K562 (cell line): ENCODE results near the gene KMT2E. TPM values are rescaled to one million over a fixed set of nuclear protein-coding genes. Genes with fewer than 3 reads are reported as not detected.
A peak's percentile ranks its signal among the peaks of the same experiment; 100 is the strongest.

ENCODE experiments used
- AFF1 ChIP-seq, 2 experiments: fragments of 450-650 bp; IDR thresholded peaks; 2 replicates each; pipeline ENCODE4 v1.6.1; 2018; ENCODE audit warnings: mild to moderate bottlenecking in 2 of 2, low read depth in 1 of 2; ENCODE audit not compliant: partially characterized antibody in 2 of 2
- DLX4 ChIP-seq: fragments of 250-450 bp; sonication (Bioruptor Pico); IDR thresholded peaks from 2 replicates; pipeline ENCODE4 v1.6.1; 2021; ENCODE audit warnings: mild to moderate bottlenecking
- LARP7 ChIP-seq: fragments of 450-650 bp; IDR thresholded peaks from 2 replicates; pipeline ENCODE4 v1.6.1; 2016
- NFIC ChIP-seq: fragments of 450-650 bp; IDR thresholded peaks from 2 replicates; pipeline ENCODE4 v1.6.1; 2017; ENCODE audit warnings: mild to moderate bottlenecking, inconsistent platforms
- PYGO2 ChIP-seq: fragments of 450-650 bp; IDR thresholded peaks from 2 replicates; pipeline ENCODE4 v1.6.1; 2016; ENCODE audit warnings: mild to moderate bottlenecking, missing genetic modification characterization, moderate library complexity, missing compliant biosample characterization
- RCOR1 ChIP-seq, 2 experiments: IDR thresholded peaks; 2 replicates each; pipeline ENCODE4 v1.6.1; 2012; ENCODE audit warnings: low read depth in 2 of 2, low read length in 2 of 2, borderline replicate concordance in 1 of 2, improper control_type of control experiment in 1 of 2
- SMAD4 ChIP-seq: fragments of 250-450 bp; sonication (Bioruptor Pico); conservative IDR thresholded peaks from 2 replicates; pipeline ENCODE4 v1.8.0; 2021; ENCODE audit warnings: inconsistent platforms, mild to moderate bottlenecking, moderate library complexity
- SREBF1 ChIP-seq: fragments of 150-350 bp; IDR thresholded peaks from 2 replicates; pipeline ENCODE4 v1.6.1; 2014; ENCODE audit warnings: antibody characterized with exemption, low read depth, low read length, borderline replicate concordance
- TARDBP ChIP-seq: fragments of 450-650 bp; IDR thresholded peaks from 2 replicates; pipeline ENCODE4 v1.6.1; 2016
- ZBTB8A ChIP-seq: fragments of 450-650 bp; IDR thresholded peaks from 2 replicates; pipeline ENCODE4 v1.6.1; 2018; ENCODE audit warnings: mild to moderate bottlenecking, moderate library complexity; ENCODE audit not compliant: partially characterized antibody
- ZKSCAN8 ChIP-seq: fragments of 200-800 bp; sonication (Bioruptor generic); IDR thresholded peaks from 2 replicates; pipeline ENCODE4 v1.6.1; 2016; ENCODE audit warnings: missing genetic modification characterization, missing compliant biosample characterization
- ZNF436 ChIP-seq: fragments of 250-450, 450-650 bp; sonication (Bioruptor Pico); formaldehyde crosslinking; IDR thresholded peaks from 2 replicates; pipeline ENCODE4 v1.7.0; 2020; ENCODE audit warnings: mild to moderate bottlenecking
- polyA plus RNA-seq, 8 experiments: library from polyadenylated mRNA; depleted of rRNA in 4 of 8; stranded (reverse) in 5 of 8; unstranded in 3 of 8; fragments of >200 nt; fragmentation: Nextera tagmentation in 2 of 8; fragmentation: Illumina TruSeq in 1 of 8; extraction: Ambion mirVana in 2 of 8; extraction: Trizol in 1 of 8; gene quantifications; 2 replicates each; pipeline versions ENCODE4 v1.2.1 to v1.2.3, GENCODE V29; 2011 to 2014; ENCODE audit warnings: inconsistent platforms in 1 of 8, missing spikeins in 1 of 8
- total RNA-seq, 7 experiments: library from RNA; depleted of rRNA in 6 of 7; stranded (reverse); fragments of >200 nt in 6 of 7; fragmentation: Illumina TruSeq in 2 of 7; extraction: Trizol in 2 of 7; gene quantifications; 2 replicates each; pipeline versions ENCODE4 v1.2.1 to v1.2.3, GENCODE V29; 2011 to 2021; ENCODE audit warnings: low replicate concordance in 1 of 7
- TF ChIP-seq, protein P1 (sequence below): fragments of 250-450 bp; sonication (Bioruptor Pico); IDR thresholded peaks from 2 replicates; pipeline ENCODE4 v1.4.0; 2020
- TF ChIP-seq, protein P2 (sequence below): sonication (generic); formaldehyde crosslinking; IDR thresholded peaks from 2 replicates; pipeline ENCODE4 v1.5.0; 2020; ENCODE audit warnings: missing genetic modification reagents

KMT2E gene
- total and polyA plus RNA-seq, 9 of the 15 experiments (the other 6 are each of a cell fraction or from before 2014, with no cell fraction given), result 8.9 to 55.3 (median 38.1) TPM

GRCh38 chr7:105016709-105017656 is 3.0 kb downstream of the KMT2E start (continued):
- TF ChIP-seq DLX4 (CRISPR knock-in tag) (no peak), SMAD4 (CRISPR knock-in tag) (no peak), ZNF436 (no peak), ZBTB8A (no peak), AFF1 (IDR thresholded peaks at IDR 0.05; ENCODE audit: low read depth in 1 of 2, partially characterized antibody in 2 of 2) (peak in 1 of 2 experiments; percentile 63), SREBF1 (no peak), LARP7 (peak; percentile 97), TARDBP (no peak), PYGO2 (tag) (no peak), ZKSCAN8 (CRISPR knock-in tag) (no peak), NFIC (no peak), RCOR1 (IDR thresholded peaks at IDR 0.05; ENCODE audit: borderline replicate concordance in 1 of 2, low read depth in 2 of 2, low read length in 2 of 2) (no peak)
- TF ChIP-seq, protein P1, sequence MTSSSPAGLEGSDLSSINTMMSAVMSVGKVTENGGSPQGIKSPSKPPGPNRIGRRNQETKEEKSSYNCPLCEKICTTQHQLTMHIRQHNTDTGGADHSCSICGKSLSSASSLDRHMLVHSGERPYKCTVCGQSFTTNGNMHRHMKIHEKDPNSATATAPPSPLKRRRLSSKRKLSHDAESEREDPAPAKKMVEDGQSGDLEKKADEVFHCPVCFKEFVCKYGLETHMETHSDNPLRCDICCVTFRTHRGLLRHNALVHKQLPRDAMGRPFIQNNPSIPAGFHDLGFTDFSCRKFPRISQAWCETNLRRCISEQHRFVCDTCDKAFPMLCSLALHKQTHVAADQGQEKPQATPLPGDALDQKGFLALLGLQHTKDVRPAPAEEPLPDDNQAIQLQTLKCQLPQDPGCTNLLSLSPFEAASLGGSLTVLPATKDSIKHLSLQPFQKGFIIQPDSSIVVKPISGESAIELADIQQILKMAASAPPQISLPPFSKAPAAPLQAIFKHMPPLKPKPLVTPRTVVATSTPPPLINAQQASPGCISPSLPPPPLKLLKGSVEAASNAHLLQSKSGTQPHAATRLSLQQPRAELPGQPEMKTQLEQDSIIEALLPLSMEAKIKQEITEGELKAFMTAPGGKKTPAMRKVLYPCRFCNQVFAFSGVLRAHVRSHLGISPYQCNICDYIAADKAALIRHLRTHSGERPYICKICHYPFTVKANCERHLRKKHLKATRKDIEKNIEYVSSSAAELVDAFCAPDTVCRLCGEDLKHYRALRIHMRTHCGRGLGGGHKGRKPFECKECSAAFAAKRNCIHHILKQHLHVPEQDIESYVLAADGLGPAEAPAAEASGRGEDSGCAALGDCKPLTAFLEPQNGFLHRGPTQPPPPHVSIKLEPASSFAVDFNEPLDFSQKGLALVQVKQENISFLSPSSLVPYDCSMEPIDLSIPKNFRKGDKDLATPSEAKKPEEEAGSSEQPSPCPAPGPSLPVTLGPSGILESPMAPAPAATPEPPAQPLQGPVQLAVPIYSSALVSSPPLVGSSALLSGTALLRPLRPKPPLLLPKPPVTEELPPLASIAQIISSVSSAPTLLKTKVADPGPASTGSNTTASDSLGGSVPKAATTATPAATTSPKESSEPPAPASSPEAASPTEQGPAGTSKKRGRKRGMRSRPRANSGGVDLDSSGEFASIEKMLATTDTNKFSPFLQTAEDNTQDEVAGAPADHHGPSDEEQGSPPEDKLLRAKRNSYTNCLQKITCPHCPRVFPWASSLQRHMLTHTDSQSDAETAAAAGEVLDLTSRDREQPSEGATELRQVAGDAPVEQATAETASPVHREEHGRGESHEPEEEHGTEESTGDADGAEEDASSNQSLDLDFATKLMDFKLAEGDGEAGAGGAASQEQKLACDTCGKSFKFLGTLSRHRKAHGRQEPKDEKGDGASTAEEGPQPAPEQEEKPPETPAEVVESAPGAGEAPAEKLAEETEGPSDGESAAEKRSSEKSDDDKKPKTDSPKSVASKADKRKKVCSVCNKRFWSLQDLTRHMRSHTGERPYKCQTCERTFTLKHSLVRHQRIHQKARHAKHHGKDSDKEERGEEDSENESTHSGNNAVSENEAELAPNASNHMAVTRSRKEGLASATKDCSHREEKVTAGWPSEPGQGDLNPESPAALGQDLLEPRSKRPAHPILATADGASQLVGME, result no peak
- TF ChIP-seq, protein P2, sequence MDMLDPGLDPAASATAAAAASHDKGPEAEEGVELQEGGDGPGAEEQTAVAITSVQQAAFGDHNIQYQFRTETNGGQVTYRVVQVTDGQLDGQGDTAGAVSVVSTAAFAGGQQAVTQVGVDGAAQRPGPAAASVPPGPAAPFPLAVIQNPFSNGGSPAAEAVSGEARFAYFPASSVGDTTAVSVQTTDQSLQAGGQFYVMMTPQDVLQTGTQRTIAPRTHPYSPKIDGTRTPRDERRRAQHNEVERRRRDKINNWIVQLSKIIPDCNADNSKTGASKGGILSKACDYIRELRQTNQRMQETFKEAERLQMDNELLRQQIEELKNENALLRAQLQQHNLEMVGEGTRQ (CRISPR knock-in tag), result no peak
